ENCODE results near the gene GNAQ.

Gene GNAQ

GRCh38 chr9:77826116-77826515 lies 205.5 kb downstream of the GNAQ start:
- TF ChIP-seq SIN3A (IDR thresholded peaks at IDR 0.05; ENCODE audit: borderline replicate concordance, insufficient read depth, low read length) (no peak), FOXP2 (optimal IDR thresholded peaks at IDR 0.05; ENCODE audit: borderline replicate concordance, extremely low read depth, extremely low read length, insufficient read depth) (no peak), TAF1 (IDR thresholded peaks at IDR 0.05; ENCODE audit: borderline replicate concordance, insufficient read depth, low read length) (no peak), REST (IDR thresholded peaks at IDR 0.05; ENCODE audit: insufficient read depth in 1 of 2, low read depth in 2 of 2, low read length in 2 of 2) (no peak), POLR2AphosphoS5 (IDR thresholded peaks at IDR 0.05; ENCODE audit: low read depth, low read length) (no peak)

- TF ChIP-seq TAF1 (IDR thresholded peaks at IDR 0.05; ENCODE audit: borderline replicate concordance, insufficient read depth, low read length) = no peak
- no peak for TF ChIP-seq FOXP2 (optimal IDR thresholded peaks at IDR 0.05; ENCODE audit: borderline replicate concordance, extremely low read depth, extremely low read length, insufficient read depth)
- no peak for TF ChIP-seq SIN3A (IDR thresholded peaks at IDR 0.05; ENCODE audit: borderline replicate concordance, insufficient read depth, low read length)
These were observed 206.2 kb downstream of the GNAQ start for GRCh38 chr9:77825361-77825760.

- no peak for TF ChIP-seq REST (IDR thresholded peaks at IDR 0.05; ENCODE audit: insufficient read depth in 1 of 2, low read depth in 2 of 2, low read length in 2 of 2)
- no peak for TF ChIP-seq SIN3A (IDR thresholded peaks at IDR 0.05; ENCODE audit: borderline replicate concordance, insufficient read depth, low read length)
- no peak for TF ChIP-seq TAF1 (IDR thresholded peaks at IDR 0.05; ENCODE audit: borderline replicate concordance, insufficient read depth, low read length)
- TF ChIP-seq POLR2AphosphoS5 (IDR thresholded peaks at IDR 0.05; ENCODE audit: low read depth, low read length) = no peak
- no peak for TF ChIP-seq FOXP2 (optimal IDR thresholded peaks at IDR 0.05; ENCODE audit: borderline replicate concordance, extremely low read depth, extremely low read length, insufficient read depth)
These were observed 211.2 kb downstream of the GNAQ start for GRCh38 chr9:77820293-77820954.

- TF ChIP-seq TAF1 (IDR thresholded peaks at IDR 0.05; ENCODE audit: borderline replicate concordance, insufficient read depth, low read length) = no peak
- no peak for TF ChIP-seq POLR2AphosphoS5 (IDR thresholded peaks at IDR 0.05; ENCODE audit: low read depth, low read length)
- no peak for TF ChIP-seq FOXP2 (optimal IDR thresholded peaks at IDR 0.05; ENCODE audit: borderline replicate concordance, extremely low read depth, extremely low read length, insufficient read depth)
- TF ChIP-seq SIN3A (IDR thresholded peaks at IDR 0.05; ENCODE audit: borderline replicate concordance, insufficient read depth, low read length) = no peak
- TF ChIP-seq REST (IDR thresholded peaks at IDR 0.05; ENCODE audit: insufficient read depth in 1 of 2, low read depth in 2 of 2, low read length in 2 of 2) = no peak
These were observed 212.0 kb downstream of the GNAQ start for GRCh38 chr9:77819657-77820056.

GRCh38 chr9:77817590-77818311 lies 213.9 kb downstream of the GNAQ start:
- no peak for TF ChIP-seq REST (IDR thresholded peaks at IDR 0.05; ENCODE audit: insufficient read depth in 1 of 2, low read depth in 2 of 2, low read length in 2 of 2)
- TF ChIP-seq TAF1 (IDR thresholded peaks at IDR 0.05; ENCODE audit: borderline replicate concordance, insufficient read depth, low read length) = no peak
- TF ChIP-seq POLR2AphosphoS5 (IDR thresholded peaks at IDR 0.05; ENCODE audit: low read depth, low read length) = no peak
- TF ChIP-seq SIN3A (IDR thresholded peaks at IDR 0.05; ENCODE audit: borderline replicate concordance, insufficient read depth, low read length) = no peak
- no peak for TF ChIP-seq FOXP2 (optimal IDR thresholded peaks at IDR 0.05; ENCODE audit: borderline replicate concordance, extremely low read depth, extremely low read length, insufficient read depth)

Data from PFSK-1 (cell line).